ENCODE data around the gene NTRK2. TPM values are rescaled to one million over a fixed set of nuclear protein-coding genes. Genes with fewer than 3 reads are reported as not detected.

The NTRK2 gene
- total and polyA plus RNA-seq, 10 of the 15 experiments (the other 5 are each of a cell fraction or from before 2014, with no cell fraction given): 0.42 to 4.6 (median 0.65) TPM

DNA sequence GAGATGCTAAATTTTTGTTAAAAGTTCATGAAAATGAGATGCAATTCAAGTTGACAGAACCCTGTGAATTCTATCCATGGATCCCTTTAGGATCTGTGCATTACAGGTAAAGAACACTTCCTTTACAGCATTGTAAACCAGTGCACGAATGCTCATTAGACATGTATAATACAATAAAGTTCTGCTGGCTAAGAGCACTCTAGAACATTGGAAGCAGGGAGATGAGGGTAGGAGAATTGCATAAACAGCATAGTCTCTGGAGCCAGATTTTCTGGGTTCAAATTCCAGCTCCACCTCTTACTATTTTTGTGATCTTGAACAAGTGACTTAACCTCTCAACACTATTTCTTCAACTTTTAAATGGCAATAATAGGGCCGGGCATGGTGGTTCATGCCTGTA lies 300.2 kb downstream of the NTRK2 start:
- no peak overlapping the region for H3K9ac ChIP-seq (ENCODE audit: control insufficient read depth, insufficient read depth, low read length)
- ChIA-PET RAD21 (ENCODE audit: unreplicated experiment) (no interaction called here), SMC1A (ENCODE audit: uncharacterized antibody, unreplicated experiment) (no interaction called here), CTCF (interaction anchor here (0.7 to 1.2 kb wide), 2 partner anchors 18 to 1231 kb away, joined by 3 to 4 read pairs; no protein-coding TSS in a partner anchor), POLR2A (no interaction called here)
- H3K79me2 ChIP-seq (ENCODE audit: control insufficient read depth, insufficient read depth, low read length): no peaks in the 10 kb centered on the region
- no peaks in the 10 kb centered on the region for H3K27me3 ChIP-seq (replicated peaks in 1 of 2; ENCODE audit: control insufficient read depth in 2 of 2, insufficient read depth in 2 of 2, low read length in 1 of 2)
- no TSS peak for BruUV-seq (replicated peaks)
- H3K36me3 ChIP-seq (ENCODE audit: control insufficient read depth in 2 of 2, insufficient read depth in 2 of 2, low read length in 1 of 2): no peaks in the 10 kb centered on the region
- ATAC-seq (no peak), FAIRE-seq (no peak), DNase-seq (ENCODE audit: low read depth, low spot score) (no peak)
- 52% methylated on average over 2 of the region's 2 CpGs for WGBS (ENCODE audit: insufficient coverage, insufficient replicate concordance, low lambda C conversion rate, missing lambda C conversion rate)
- no peak overlapping the region for H2AFZ ChIP-seq (ENCODE audit: control insufficient read depth, low read depth, low read length)
- intact Hi-C loops (cut with micrococcal nuclease; ENCODE audit: unreplicated experiment) (no loop called here), in situ Hi-C loops (cut with MboI) (no loop called here)
- H3K9me3 ChIP-seq (replicated peaks; ENCODE audit: control insufficient read depth, insufficient read depth, low read length): no peaks in the 10 kb centered on the region
- no peak overlapping the region for H3K4me3 ChIP-seq
- TF ChIP-seq, protein P1, sequence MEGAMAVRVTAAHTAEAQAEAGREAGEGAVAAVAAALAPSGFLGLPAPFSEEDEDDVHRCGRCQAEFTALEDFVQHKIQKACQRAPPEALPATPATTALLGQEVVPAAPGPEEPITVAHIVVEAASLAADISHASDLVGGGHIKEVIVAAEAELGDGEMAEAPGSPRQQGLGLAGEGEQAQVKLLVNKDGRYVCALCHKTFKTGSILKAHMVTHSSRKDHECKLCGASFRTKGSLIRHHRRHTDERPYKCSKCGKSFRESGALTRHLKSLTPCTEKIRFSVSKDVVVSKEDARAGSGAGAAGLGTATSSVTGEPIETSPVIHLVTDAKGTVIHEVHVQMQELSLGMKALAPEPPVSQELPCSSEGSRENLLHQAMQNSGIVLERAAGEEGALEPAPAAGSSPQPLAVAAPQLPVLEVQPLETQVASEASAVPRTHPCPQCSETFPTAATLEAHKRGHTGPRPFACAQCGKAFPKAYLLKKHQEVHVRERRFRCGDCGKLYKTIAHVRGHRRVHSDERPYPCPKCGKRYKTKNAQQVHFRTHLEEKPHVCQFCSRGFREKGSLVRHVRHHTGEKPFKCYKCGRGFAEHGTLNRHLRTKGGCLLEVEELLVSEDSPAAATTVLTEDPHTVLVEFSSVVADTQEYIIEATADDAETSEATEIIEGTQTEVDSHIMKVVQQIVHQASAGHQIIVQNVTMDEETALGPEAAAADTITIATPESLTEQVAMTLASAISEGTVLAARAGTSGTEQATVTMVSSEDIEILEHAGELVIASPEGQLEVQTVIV (IDR thresholded peaks at IDR 0.05; ENCODE audit: borderline replicate concordance, partially characterized antibody): no peak
- TF ChIP-seq, protein P2, sequence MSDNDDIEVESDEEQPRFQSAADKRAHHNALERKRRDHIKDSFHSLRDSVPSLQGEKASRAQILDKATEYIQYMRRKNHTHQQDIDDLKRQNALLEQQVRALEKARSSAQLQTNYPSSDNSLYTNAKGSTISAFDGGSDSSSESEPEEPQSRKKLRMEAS (IDR thresholded peaks at IDR 0.05; ENCODE audit: low read depth, low read length): no peak
- H3K27ac ChIP-seq (ENCODE audit: control insufficient read depth, insufficient read depth): no peak overlapping the region
- peaks cover 5% of the 10 kb centered on the region for H3K4me1 ChIP-seq (ENCODE audit: control insufficient read depth, insufficient read depth, low read length)
- no peak overlapping the region for H3K4me2 ChIP-seq (ENCODE audit: control insufficient read depth, insufficient read depth)
- no peaks in the 10 kb centered on the region for H4K20me1 ChIP-seq (ENCODE audit: control insufficient read depth, insufficient read depth)

DNA sequence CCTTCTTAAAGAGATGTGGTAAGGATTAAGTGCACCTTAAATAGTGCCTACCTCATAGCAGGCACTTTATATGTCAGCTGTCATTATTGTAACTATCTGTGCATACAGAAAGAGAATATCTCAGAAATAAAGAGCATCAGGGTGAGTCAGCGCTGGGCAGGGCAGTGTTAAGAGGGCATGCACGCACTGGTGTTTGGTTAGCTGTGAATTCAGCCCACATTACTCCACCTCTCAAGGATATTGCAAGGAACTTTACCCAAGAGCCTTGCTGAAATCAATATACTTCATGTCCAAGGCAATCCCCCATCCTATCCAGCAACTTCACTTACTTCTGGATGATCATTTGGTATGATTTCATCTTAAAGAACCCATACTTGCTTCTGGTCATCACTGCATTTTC lies 300.9 kb downstream of the NTRK2 start:
- H3K36me3 ChIP-seq (ENCODE audit: control insufficient read depth in 2 of 2, insufficient read depth in 2 of 2, low read length in 1 of 2): no peaks in the 10 kb centered on the region
- H4K20me1 ChIP-seq (ENCODE audit: control insufficient read depth, insufficient read depth): no peaks in the 10 kb centered on the region
- no TSS peak for BruUV-seq (replicated peaks)
- H3K4me2 ChIP-seq (ENCODE audit: control insufficient read depth, insufficient read depth): no peak overlapping the region
- no peak for FAIRE-seq
- H3K79me2 ChIP-seq (ENCODE audit: control insufficient read depth, insufficient read depth, low read length): no peaks in the 10 kb centered on the region
- DNase-seq (ENCODE audit: low read depth, low spot score): no peak
- WGBS (ENCODE audit: insufficient coverage, insufficient replicate concordance, low lambda C conversion rate, missing lambda C conversion rate): 39% methylated on average over 2 of the region's 2 CpGs
- H3K9me3 ChIP-seq (replicated peaks; ENCODE audit: control insufficient read depth, insufficient read depth, low read length): no peaks in the 10 kb centered on the region
- no peak overlapping the region for H2AFZ ChIP-seq (ENCODE audit: control insufficient read depth, low read depth, low read length)
- POLR2A ChIA-PET: no interaction called here
- no peak for ATAC-seq
- no peak overlapping the region for H3K4me3 ChIP-seq
- RAD21 ChIA-PET (ENCODE audit: unreplicated experiment): no interaction called here
- no peak overlapping the region for H3K9ac ChIP-seq (ENCODE audit: control insufficient read depth, insufficient read depth, low read length)
- H3K27me3 ChIP-seq (replicated peaks in 1 of 2; ENCODE audit: control insufficient read depth in 2 of 2, insufficient read depth in 2 of 2, low read length in 1 of 2): no peaks in the 10 kb centered on the region
- in situ Hi-C loops (cut with MboI) (no loop called here), intact Hi-C loops (cut with micrococcal nuclease; ENCODE audit: unreplicated experiment) (no loop called here)
- H3K4me1 ChIP-seq (ENCODE audit: control insufficient read depth, insufficient read depth, low read length): peaks cover 5% of the 10 kb centered on the region
- H3K27ac ChIP-seq (ENCODE audit: control insufficient read depth, insufficient read depth): no peak overlapping the region
- CTCF ChIA-PET: interaction anchor here (0.7 to 1.2 kb wide), 2 partner anchors 19 to 1230 kb away, joined by 3 to 4 read pairs; no protein-coding TSS in a partner anchor
- SMC1A ChIA-PET (ENCODE audit: uncharacterized antibody, unreplicated experiment): no interaction called here
- TF ChIP-seq RAD51 (IDR thresholded peaks at IDR 0.05) (no peak), ZZZ3 (IDR thresholded peaks at IDR 0.05; ENCODE audit: control insufficient read depth, insufficient read length, low read depth) (no peak), IKZF2 (IDR thresholded peaks at IDR 0.05) (no peak), GATAD2B (conservative IDR thresholded peaks at IDR 0.05; ENCODE audit: low read depth) (no peak)
- TF ChIP-seq, protein P3, sequence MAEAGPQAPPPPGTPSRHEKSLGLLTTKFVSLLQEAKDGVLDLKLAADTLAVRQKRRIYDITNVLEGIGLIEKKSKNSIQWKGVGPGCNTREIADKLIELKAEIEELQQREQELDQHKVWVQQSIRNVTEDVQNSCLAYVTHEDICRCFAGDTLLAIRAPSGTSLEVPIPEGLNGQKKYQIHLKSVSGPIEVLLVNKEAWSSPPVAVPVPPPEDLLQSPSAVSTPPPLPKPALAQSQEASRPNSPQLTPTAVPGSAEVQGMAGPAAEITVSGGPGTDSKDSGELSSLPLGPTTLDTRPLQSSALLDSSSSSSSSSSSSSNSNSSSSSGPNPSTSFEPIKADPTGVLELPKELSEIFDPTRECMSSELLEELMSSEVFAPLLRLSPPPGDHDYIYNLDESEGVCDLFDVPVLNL (IDR thresholded peaks at IDR 0.05; ENCODE audit: low read depth, low read length): no peak
- TF ChIP-seq, protein P4, sequence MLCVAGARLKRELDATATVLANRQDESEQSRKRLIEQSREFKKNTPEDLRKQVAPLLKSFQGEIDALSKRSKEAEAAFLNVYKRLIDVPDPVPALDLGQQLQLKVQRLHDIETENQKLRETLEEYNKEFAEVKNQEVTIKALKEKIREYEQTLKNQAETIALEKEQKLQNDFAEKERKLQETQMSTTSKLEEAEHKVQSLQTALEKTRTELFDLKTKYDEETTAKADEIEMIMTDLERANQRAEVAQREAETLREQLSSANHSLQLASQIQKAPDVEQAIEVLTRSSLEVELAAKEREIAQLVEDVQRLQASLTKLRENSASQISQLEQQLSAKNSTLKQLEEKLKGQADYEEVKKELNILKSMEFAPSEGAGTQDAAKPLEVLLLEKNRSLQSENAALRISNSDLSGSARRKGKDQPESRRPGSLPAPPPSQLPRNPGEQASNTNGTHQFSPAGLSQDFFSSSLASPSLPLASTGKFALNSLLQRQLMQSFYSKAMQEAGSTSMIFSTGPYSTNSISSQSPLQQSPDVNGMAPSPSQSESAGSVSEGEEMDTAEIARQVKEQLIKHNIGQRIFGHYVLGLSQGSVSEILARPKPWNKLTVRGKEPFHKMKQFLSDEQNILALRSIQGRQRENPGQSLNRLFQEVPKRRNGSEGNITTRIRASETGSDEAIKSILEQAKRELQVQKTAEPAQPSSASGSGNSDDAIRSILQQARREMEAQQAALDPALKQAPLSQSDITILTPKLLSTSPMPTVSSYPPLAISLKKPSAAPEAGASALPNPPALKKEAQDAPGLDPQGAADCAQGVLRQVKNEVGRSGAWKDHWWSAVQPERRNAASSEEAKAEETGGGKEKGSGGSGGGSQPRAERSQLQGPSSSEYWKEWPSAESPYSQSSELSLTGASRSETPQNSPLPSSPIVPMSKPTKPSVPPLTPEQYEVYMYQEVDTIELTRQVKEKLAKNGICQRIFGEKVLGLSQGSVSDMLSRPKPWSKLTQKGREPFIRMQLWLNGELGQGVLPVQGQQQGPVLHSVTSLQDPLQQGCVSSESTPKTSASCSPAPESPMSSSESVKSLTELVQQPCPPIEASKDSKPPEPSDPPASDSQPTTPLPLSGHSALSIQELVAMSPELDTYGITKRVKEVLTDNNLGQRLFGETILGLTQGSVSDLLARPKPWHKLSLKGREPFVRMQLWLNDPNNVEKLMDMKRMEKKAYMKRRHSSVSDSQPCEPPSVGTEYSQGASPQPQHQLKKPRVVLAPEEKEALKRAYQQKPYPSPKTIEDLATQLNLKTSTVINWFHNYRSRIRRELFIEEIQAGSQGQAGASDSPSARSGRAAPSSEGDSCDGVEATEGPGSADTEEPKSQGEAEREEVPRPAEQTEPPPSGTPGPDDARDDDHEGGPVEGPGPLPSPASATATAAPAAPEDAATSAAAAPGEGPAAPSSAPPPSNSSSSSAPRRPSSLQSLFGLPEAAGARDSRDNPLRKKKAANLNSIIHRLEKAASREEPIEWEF (IDR thresholded peaks at IDR 0.05; ENCODE audit: insufficient replicate concordance, low read depth, low read length): no peak
